DOHH2 (cell line): Measurements from ENCODE around the gene HMCES.

Source experiments
- CTCF ChIP-seq: fragments of 200-600 bp; sonication (generic); IDR thresholded peaks from one replicate; pipeline ENCODE4 v1.5.1; 2014; ENCODE audit warnings: antibody characterized with exemption, mild to moderate bottlenecking, low read depth, low read length; ENCODE audit not compliant: poor library complexity, severe bottlenecking
- EZH2phosphoT487 ChIP-seq: fragments of 200-600 bp; sonication (generic); IDR thresholded peaks from 2 replicates; pipeline ENCODE4 v1.6.1; 2017; ENCODE audit warnings: borderline replicate concordance, mild to moderate bottlenecking, antibody characterized with exemption, low read length, moderate library complexity, mixed read lengths

- TF ChIP-seq CTCF (no peak), EZH2phosphoT487 (no peak)
Observed at GRCh38 chr3:129348734-129349133, 70.1 kb downstream of the HMCES start.
